Neural cell (in vitro differentiated cells): ENCODE data around the gene UBE2N. TPM values are rescaled to one million over a fixed set of nuclear protein-coding genes. Genes with fewer than 3 reads are reported as not detected.

Source experiments
- H2AFZ ChIP-seq: fragments of 200-600, 300-800 bp; sonication (generic), shearing (Covaris generic); 2 replicates; pipeline ENCODE4 v1.6.0; 2014; ENCODE audit warnings: low read depth, mild to moderate bottlenecking, antibody characterized with exemption, low read length, moderate library complexity
- H3F3A ChIP-seq: fragments of 200-600 bp; shearing (Covaris generic); 2 replicates; pipeline ENCODE4 v1.6.1; 2016; ENCODE audit warnings: mild to moderate bottlenecking, moderate library complexity, mixed read lengths, antibody characterized with exemption, low read length; ENCODE audit not compliant: insufficient read depth, poor library complexity, severe bottlenecking
- H3K27ac ChIP-seq: fragments of 200-600, 300-800 bp; sonication (generic), shearing (Covaris generic); 2 replicates; pipeline ENCODE4 v1.5.1; 2014; ENCODE audit warnings: mild to moderate bottlenecking, low read length, moderate library complexity
- H3K27me3 ChIP-seq: fragments of 300-800, 200-600 bp; sonication (generic), shearing (Covaris generic); 2 replicates; pipeline ENCODE4 v1.6.0; 2014; ENCODE audit warnings: mild to moderate bottlenecking, low read depth, low read length, moderate library complexity; ENCODE audit not compliant: insufficient read depth
- H3K36me3 ChIP-seq: fragments of 300-800, 200-600 bp; sonication (generic), shearing (Covaris generic); 2 replicates; pipeline ENCODE4 v1.5.1; 2014; ENCODE audit warnings: mild to moderate bottlenecking, antibody characterized with exemption, low read length, moderate library complexity; ENCODE audit not compliant: insufficient read depth
- H3K4me2 ChIP-seq: fragments of 300-800, 200-600 bp; sonication (generic), shearing (Covaris generic); 2 replicates; pipeline ENCODE4 v1.6.0; 2014; ENCODE audit warnings: mild to moderate bottlenecking, low read length
- H3K4me3 ChIP-seq: fragments of 300-800, 200-600 bp; sonication (generic), shearing (Covaris generic); 2 replicates; pipeline ENCODE4 v1.5.1; 2014; ENCODE audit warnings: mild to moderate bottlenecking, low read length, moderate library complexity
- H3K79me2 ChIP-seq: fragments of 200-600 bp; shearing (Covaris generic); replicated peaks from 2 replicates; pipeline ENCODE4 v1.6.0; 2014; ENCODE audit warnings: mild to moderate bottlenecking, low read length, moderate library complexity; ENCODE audit not compliant: insufficient read depth
- H3K9ac ChIP-seq: fragments of 300-800, 200-600 bp; sonication (generic), shearing (Covaris generic); 2 replicates; pipeline ENCODE4 v1.6.1; 2016; ENCODE audit warnings: mild to moderate bottlenecking, low read length, mixed read lengths
- H3K9me2 ChIP-seq: fragments of 200-600 bp; shearing (Covaris generic); 2 replicates; pipeline ENCODE4 v1.6.1; 2016; ENCODE audit warnings: mild to moderate bottlenecking, low read length, mixed read lengths; ENCODE audit not compliant: insufficient read depth
- H3K9me3 ChIP-seq: fragments of 200-600, 300-800 bp; sonication (generic), shearing (Covaris generic); 2 replicates; pipeline ENCODE4 v1.6.1; 2016; ENCODE audit warnings: mild to moderate bottlenecking, mixed run types, low read length, moderate library complexity, mixed read lengths
- H4K20me1 ChIP-seq: fragments of 200-600 bp; shearing (Covaris generic); 2 replicates; pipeline ENCODE4 v1.6.1; 2016; ENCODE audit warnings: mild to moderate bottlenecking, mixed run types; ENCODE audit not compliant: insufficient read depth
- EP300 ChIP-seq: fragments of 450-650 bp; conservative IDR thresholded peaks from 2 replicates; pipeline ENCODE4 v1.6.1; 2014; ENCODE audit warnings: antibody characterized with exemption, mild to moderate bottlenecking, moderate library complexity; ENCODE audit not compliant: poor library complexity, severe bottlenecking
- EZH2 ChIP-seq: fragments of 200-600, 300-800 bp; shearing (Covaris generic), sonication (generic); IDR thresholded peaks from 2 replicates; pipeline ENCODE4 v1.6.1; 2014; ENCODE audit warnings: antibody characterized with exemption, low read length, borderline replicate concordance, mild to moderate bottlenecking; ENCODE audit not compliant: insufficient read depth, poor library complexity, severe bottlenecking
- MXI1 ChIP-seq: fragments of 450-650 bp; conservative IDR thresholded peaks from 2 replicates; pipeline ENCODE4 v1.6.1; 2014; ENCODE audit warnings: antibody characterized with exemption, mild to moderate bottlenecking; ENCODE audit not compliant: poor library complexity, severe bottlenecking
- POLR2AphosphoS5 ChIP-seq: IDR thresholded peaks from 2 replicates; pipeline ENCODE4 v1.6.1; 2012
- RAD21 ChIP-seq: fragments of 450-650 bp; conservative IDR thresholded peaks from 2 replicates; pipeline ENCODE4 v1.6.1; 2014; ENCODE audit warnings: antibody characterized with exemption, mild to moderate bottlenecking, moderate library complexity
- SMC3 ChIP-seq: fragments of 450-650 bp; conservative IDR thresholded peaks from 2 replicates; pipeline ENCODE4 v1.6.1; 2014; ENCODE audit warnings: antibody characterized with exemption, mild to moderate bottlenecking, moderate library complexity; ENCODE audit not compliant: poor library complexity
- TAF1 ChIP-seq: IDR thresholded peaks from 2 replicates; pipeline ENCODE4 v1.6.1; 2012; ENCODE audit warnings: low read depth
- polyA plus RNA-seq: library from polyadenylated mRNA; depleted of rRNA; stranded (reverse); fragments of >200 nt; gene quantifications from 2 replicates; pipeline ENCODE4 v1.2.3, GENCODE V29; 2014
- TF ChIP-seq, protein P1 (sequence below): fragments of 450-650 bp; IDR thresholded peaks from 2 replicates; pipeline ENCODE4 v1.5.1; 2014; ENCODE audit warnings: antibody characterized with exemption, mild to moderate bottlenecking, moderate library complexity; ENCODE audit not compliant: poor library complexity, severe bottlenecking
- TF ChIP-seq, protein P2 (sequence below): IDR thresholded peaks from 2 replicates; pipeline ENCODE4 v1.6.1; 2012; ENCODE audit warnings: borderline replicate concordance

The UBE2N gene
- polyA plus RNA-seq, 1 donor from 2014 or later = 172 TPM

DNA sequence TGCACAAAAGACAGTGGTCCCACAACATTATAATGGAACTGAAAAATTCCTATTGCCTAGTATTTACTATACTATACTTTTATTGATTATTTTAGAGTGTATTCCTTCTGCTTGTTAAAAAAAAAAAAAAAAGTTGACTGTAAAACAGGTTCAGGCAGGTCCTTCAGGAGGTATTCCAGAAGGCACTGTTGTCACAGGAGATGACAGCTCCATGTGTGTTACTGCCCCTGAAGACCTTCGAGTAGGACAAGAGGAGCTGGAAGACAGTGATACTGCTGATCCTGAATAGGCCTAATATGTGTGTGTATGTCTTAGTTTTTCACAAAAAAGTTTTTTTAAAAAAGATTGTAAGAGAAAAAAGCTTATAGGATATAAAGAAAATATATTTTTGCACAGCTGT, 12.3 kb downstream of the UBE2N start:
- Histone ChIP-seq H2AFZ (no peak overlapping the region), H3K4me2 (no peak overlapping the region), H3K4me3 (no peak overlapping the region), H3K9me2 (no peaks in the 10 kb centered on the region), H4K20me1 (no peaks in the 10 kb centered on the region), H3K36me3 (no peaks in the 10 kb centered on the region), H3K9me3 (no peaks in the 10 kb centered on the region), H3K27me3 (no peaks in the 10 kb centered on the region), H3K79me2 (peaks cover 83% of the 10 kb centered on the region), H3F3A (peaks cover 6% of the 10 kb centered on the region), H3K9ac (no peak overlapping the region), H3K27ac (no peak overlapping the region)
- TF ChIP-seq, protein P1, sequence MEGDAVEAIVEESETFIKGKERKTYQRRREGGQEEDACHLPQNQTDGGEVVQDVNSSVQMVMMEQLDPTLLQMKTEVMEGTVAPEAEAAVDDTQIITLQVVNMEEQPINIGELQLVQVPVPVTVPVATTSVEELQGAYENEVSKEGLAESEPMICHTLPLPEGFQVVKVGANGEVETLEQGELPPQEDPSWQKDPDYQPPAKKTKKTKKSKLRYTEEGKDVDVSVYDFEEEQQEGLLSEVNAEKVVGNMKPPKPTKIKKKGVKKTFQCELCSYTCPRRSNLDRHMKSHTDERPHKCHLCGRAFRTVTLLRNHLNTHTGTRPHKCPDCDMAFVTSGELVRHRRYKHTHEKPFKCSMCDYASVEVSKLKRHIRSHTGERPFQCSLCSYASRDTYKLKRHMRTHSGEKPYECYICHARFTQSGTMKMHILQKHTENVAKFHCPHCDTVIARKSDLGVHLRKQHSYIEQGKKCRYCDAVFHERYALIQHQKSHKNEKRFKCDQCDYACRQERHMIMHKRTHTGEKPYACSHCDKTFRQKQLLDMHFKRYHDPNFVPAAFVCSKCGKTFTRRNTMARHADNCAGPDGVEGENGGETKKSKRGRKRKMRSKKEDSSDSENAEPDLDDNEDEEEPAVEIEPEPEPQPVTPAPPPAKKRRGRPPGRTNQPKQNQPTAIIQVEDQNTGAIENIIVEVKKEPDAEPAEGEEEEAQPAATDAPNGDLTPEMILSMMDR = no peak

DNA sequence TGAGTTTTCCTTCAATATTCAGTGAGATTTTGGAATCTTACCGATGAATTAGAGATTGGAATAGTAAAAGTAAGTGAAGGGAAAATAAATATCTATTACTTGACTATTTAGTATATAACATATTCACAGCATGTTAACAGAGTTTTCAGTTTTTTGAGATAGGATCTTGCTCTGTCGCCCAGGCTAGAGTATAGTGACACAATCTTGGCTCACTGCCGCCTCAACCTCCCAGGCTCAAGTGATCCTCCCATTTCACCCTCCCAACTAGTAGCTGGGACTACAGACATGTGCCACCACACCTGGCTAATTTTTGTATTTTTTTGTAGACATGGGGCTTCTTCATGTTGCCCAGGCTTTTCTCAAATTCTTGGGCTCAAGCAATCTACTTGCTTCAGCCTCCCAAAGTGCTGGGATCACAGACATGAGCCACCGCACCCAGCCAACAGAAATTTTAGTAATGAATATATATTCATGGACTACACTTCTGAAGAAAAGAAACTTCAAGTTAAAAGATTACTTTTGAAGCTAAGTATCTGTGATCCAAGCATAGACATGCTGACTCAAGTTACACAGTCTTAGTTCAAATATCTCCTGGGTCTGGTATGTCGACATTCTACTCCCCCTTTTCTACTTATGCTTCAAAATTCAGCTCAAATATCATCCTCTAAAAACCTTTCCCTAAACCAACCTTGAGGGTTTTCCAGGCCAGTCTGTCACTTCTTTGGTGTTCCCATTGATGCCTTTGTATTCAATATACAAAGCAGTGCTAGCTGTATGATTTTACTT, 13.8 kb downstream of the UBE2N start:
- TF ChIP-seq MXI1 = no peak
- no peak for TF ChIP-seq TAF1
- TF ChIP-seq, protein P1 = no peak
- no peak for TF ChIP-seq POLR2AphosphoS5
- TF ChIP-seq EZH2 = no peak
- TF ChIP-seq EP300 = no peak
- TF ChIP-seq SMC3 = no peak
- TF ChIP-seq, protein P2, sequence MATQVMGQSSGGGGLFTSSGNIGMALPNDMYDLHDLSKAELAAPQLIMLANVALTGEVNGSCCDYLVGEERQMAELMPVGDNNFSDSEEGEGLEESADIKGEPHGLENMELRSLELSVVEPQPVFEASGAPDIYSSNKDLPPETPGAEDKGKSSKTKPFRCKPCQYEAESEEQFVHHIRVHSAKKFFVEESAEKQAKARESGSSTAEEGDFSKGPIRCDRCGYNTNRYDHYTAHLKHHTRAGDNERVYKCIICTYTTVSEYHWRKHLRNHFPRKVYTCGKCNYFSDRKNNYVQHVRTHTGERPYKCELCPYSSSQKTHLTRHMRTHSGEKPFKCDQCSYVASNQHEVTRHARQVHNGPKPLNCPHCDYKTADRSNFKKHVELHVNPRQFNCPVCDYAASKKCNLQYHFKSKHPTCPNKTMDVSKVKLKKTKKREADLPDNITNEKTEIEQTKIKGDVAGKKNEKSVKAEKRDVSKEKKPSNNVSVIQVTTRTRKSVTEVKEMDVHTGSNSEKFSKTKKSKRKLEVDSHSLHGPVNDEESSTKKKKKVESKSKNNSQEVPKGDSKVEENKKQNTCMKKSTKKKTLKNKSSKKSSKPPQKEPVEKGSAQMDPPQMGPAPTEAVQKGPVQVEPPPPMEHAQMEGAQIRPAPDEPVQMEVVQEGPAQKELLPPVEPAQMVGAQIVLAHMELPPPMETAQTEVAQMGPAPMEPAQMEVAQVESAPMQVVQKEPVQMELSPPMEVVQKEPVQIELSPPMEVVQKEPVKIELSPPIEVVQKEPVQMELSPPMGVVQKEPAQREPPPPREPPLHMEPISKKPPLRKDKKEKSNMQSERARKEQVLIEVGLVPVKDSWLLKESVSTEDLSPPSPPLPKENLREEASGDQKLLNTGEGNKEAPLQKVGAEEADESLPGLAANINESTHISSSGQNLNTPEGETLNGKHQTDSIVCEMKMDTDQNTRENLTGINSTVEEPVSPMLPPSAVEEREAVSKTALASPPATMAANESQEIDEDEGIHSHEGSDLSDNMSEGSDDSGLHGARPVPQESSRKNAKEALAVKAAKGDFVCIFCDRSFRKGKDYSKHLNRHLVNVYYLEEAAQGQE = no peak
- TF ChIP-seq RAD21 = no peak
- Histone ChIP-seq H3K36me3 (no peaks in the 10 kb centered on the region), H3K4me2 (no peak overlapping the region), H2AFZ (no peak overlapping the region), H3K9me3 (no peaks in the 10 kb centered on the region), H3K27ac (no peak overlapping the region), H3K4me3 (no peak overlapping the region), H4K20me1 (no peaks in the 10 kb centered on the region), H3K27me3 (no peaks in the 10 kb centered on the region), H3F3A (no peaks in the 10 kb centered on the region), H3K9ac (no peak overlapping the region), H3K79me2 (peaks cover 88% of the 10 kb centered on the region), H3K9me2 (no peaks in the 10 kb centered on the region)
